HG02798 (cell line): Measurements from ENCODE around the gene PLCL2.

Source experiments
- ATAC-seq: cut with Tn5 transposase; IDR thresholded peaks from one replicate; pipeline ENCODE4 v1.9.1; 2021; ENCODE audit warnings: mild to moderate bottlenecking; ENCODE audit not compliant: unreplicated experiment, poor library complexity

PLCL2 gene

GRCh38 chr3:17132286-17133115 lies 247.7 kb downstream of the PLCL2 start:
- no peak for ATAC-seq

GRCh38 chr3:17133632-17134545 lies 249.1 kb downstream of the PLCL2 start:
- ATAC-seq: no peak

GRCh38 chr3:17135696-17136095 lies 250.9 kb downstream of the PLCL2 start:
- ATAC-seq: no peak

GRCh38 chr3:17136136-17136721 lies 251.5 kb downstream of the PLCL2 start:
- no peak for ATAC-seq

DNA sequence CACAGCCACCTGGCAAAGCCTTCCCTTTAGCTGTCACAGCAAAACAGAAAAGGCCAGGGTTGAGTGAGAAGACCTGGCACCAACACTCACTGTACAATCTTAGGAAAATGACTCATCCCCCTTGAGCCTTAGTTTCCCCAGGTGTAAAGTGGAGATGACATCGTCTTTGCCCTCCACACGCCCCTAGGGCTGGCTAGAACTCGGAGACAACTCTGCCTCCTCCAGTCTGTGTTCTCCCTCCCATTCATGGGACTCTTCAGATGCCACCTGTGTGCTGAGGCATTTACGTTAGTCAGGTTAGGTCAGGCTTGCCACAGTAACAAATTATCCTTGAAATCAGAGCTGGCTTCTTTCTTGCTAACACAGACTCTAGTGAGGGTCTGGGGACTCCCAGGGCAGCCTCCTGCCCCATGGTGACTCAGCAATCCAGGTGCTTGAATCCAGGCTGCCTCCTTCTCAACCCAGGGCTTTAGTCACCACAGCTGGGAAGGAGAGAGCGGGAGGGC lies 252.6 kb downstream of the PLCL2 start:
- no peak for ATAC-seq

- no peak for ATAC-seq
These were observed 253.7 kb downstream of the PLCL2 start for GRCh38 chr3:17138246-17139039.
